Inferior parietal cortex (tissue), 1 donor: Measurements from ENCODE around the gene C5AR2.
"Not testable (repeated sequence)": the region's sequence is repeated elsewhere in the genome, so short reads cannot be mapped to it uniquely, and the experiment has no call there.

ENCODE experiments used
- DNase-seq: peaks from one replicate; pipeline ENCODE4 v3.0.0-alpha.2; 2016; ENCODE audit errors: extremely low spot score

The C5AR2 gene

GRCh38 chr19:47387623-47388022 lies 55.6 kb downstream of the C5AR2 start:
- not testable (repeated sequence) for DNase-seq

- DNase-seq, result not testable (repeated sequence)
Measured at GRCh38 chr19:47388721-47389120, 56.7 kb downstream of the C5AR2 start.

- DNase-seq, result no peak
Measured at GRCh38 chr19:47389150-47389556, 57.2 kb downstream of the C5AR2 start.

- DNase-seq, result no peak
Measured at GRCh38 chr19:47390533-47391488, 58.8 kb downstream of the C5AR2 start.

- peak; percentile 83 for DNase-seq
Measured at GRCh38 chr19:47391510-47392223, 59.7 kb downstream of the C5AR2 start.
